Right lobe of liver (tissue), 4 donors: Measurements from ENCODE around the gene SART3.

ENCODE experiments used
- CTCF ChIP-seq, 4 donors: fragments of 200-600 bp in 3 of 4; fragments of 450-650 bp in 1 of 4; IDR thresholded peaks; one replicate each; pipeline versions ENCODE4 v1.5.1 to v1.8.0; 2016 to 2022; ENCODE audit warnings: antibody characterized with exemption in 4 of 4, mild to moderate bottlenecking in 2 of 4
- POLR2A ChIP-seq: fragments of 450-650 bp; IDR thresholded peaks from one replicate; pipeline ENCODE4 v1.6.1; 2017; ENCODE audit warnings: antibody characterized with exemption, mild to moderate bottlenecking
- donor health status: DM: no; HTN: no; CAD: no.
- donor health status: DM: no; HTN: no; CAD: no.
- donor health status: DM: no; HTN: yes; CAD: no.

- no peak for TF ChIP-seq CTCF (IDR thresholded peaks at IDR 0.05)
- no peak for TF ChIP-seq POLR2A
Observed at GRCh38 chr12:108547686-108548085, 13.3 kb downstream of the SART3 start.
